ENCODE measurements around the gene OSTF1. TPM values are rescaled to one million over a fixed set of nuclear protein-coding genes. Genes with fewer than 3 reads are reported as not detected.

The OSTF1 gene
- total RNA-seq, 1 experiment from 2014 or later, result 17.8 TPM

GRCh38 chr9:75147638-75148037, 59.3 kb downstream of the OSTF1 start (continued):
- TF ChIP-seq, protein P1, sequence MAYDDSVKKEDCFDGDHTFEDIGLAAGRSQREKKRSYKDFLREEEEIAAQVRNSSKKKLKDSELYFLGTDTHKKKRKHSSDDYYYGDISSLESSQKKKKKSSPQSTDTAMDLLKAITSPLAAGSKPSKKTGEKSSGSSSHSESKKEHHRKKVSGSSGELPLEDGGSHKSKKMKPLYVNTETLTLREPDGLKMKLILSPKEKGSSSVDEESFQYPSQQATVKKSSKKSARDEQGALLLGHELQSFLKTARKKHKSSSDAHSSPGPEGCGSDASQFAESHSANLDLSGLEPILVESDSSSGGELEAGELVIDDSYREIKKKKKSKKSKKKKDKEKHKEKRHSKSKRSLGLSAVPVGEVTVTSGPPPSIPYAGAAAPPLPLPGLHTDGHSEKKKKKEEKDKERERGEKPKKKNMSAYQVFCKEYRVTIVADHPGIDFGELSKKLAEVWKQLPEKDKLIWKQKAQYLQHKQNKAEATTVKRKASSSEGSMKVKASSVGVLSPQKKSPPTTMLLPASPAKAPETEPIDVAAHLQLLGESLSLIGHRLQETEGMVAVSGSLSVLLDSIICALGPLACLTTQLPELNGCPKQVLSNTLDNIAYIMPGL (CRISPR knock-in tag; IDR thresholded peaks at IDR 0.05), result no peak

DNA sequence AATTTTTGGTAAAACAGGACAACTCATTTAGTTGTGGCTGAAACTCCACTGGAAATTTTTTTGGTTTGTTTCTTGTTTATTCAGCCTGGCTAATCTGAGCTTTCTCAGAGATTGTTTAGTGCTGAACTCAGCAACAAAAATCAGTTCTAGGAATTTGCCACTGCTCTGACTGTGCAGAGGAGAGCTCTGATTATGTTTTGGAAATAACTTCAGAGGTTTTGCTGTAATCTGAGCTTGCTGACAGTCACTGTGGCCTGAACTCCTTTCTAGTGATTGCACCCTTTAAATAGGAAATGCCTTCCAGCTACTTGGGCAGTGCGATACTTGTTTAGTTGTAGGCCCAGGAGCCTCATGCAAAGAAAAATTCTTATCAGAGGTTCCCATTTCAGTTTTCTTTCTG, 60.2 kb downstream of the OSTF1 start:
- Mint-ChIP-seq H3K4me3 (no peak overlapping the region), H3K27ac (no peak overlapping the region), H3K4me1 (no peaks in the 10 kb centered on the region), H3K27me3 (ENCODE audit: low read depth) (no peaks in the 10 kb centered on the region), H3K36me3 (peaks cover 18% of the 10 kb centered on the region), H3K9me3 (peaks cover 18% of the 10 kb centered on the region)
- no peak for ATAC-seq
- CTCF ChIA-PET, result interaction anchor here (0.8 kb wide), 1 partner anchor 37 kb away, joined by 3 read pairs; no protein-coding TSS in a partner anchor
- TF ChIP-seq, protein P2, sequence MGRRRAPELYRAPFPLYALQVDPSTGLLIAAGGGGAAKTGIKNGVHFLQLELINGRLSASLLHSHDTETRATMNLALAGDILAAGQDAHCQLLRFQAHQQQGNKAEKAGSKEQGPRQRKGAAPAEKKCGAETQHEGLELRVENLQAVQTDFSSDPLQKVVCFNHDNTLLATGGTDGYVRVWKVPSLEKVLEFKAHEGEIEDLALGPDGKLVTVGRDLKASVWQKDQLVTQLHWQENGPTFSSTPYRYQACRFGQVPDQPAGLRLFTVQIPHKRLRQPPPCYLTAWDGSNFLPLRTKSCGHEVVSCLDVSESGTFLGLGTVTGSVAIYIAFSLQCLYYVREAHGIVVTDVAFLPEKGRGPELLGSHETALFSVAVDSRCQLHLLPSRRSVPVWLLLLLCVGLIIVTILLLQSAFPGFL (CRISPR knock-in tag; IDR thresholded peaks at IDR 0.05; ENCODE audit: borderline replicate concordance), result no peak
- TF ChIP-seq TCF7 (CRISPR knock-in tag; IDR thresholded peaks at IDR 0.05; ENCODE audit: low read depth) (no peak), TEAD1 (CRISPR knock-in tag; IDR thresholded peaks at IDR 0.05) (no peak), FOXP4 (CRISPR knock-in tag; IDR thresholded peaks at IDR 0.05) (no peak), FOXP1 (CRISPR knock-in tag; IDR thresholded peaks at IDR 0.05; ENCODE audit: borderline replicate concordance) (no peak), CREM (CRISPR knock-in tag; IDR thresholded peaks at IDR 0.05) (no peak), SMAD4 (CRISPR knock-in tag; IDR thresholded peaks at IDR 0.05) (no peak), ESRRA (CRISPR knock-in tag; IDR thresholded peaks at IDR 0.05; ENCODE audit: borderline replicate concordance) (no peak), ELF4 (CRISPR knock-in tag; IDR thresholded peaks at IDR 0.05; ENCODE audit: low read depth) (no peak), ZSCAN18 (CRISPR knock-in tag; IDR thresholded peaks at IDR 0.05) (no peak), MYBL2 (CRISPR knock-in tag; IDR thresholded peaks at IDR 0.05) (no peak), AFF4 (CRISPR knock-in tag; IDR thresholded peaks at IDR 0.05; ENCODE audit: borderline replicate concordance) (no peak), ATF1 (CRISPR knock-in tag; IDR thresholded peaks at IDR 0.05) (no peak), SP1 (CRISPR knock-in tag; conservative IDR thresholded peaks at IDR 0.05) (no peak), OVOL2 (CRISPR knock-in tag; IDR thresholded peaks at IDR 0.05; ENCODE audit: borderline replicate concordance) (no peak)
- TF ChIP-seq, protein P3, sequence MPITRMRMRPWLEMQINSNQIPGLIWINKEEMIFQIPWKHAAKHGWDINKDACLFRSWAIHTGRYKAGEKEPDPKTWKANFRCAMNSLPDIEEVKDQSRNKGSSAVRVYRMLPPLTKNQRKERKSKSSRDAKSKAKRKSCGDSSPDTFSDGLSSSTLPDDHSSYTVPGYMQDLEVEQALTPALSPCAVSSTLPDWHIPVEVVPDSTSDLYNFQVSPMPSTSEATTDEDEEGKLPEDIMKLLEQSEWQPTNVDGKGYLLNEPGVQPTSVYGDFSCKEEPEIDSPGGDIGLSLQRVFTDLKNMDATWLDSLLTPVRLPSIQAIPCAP (CRISPR knock-in tag; IDR thresholded peaks at IDR 0.05), result no peak
- TF ChIP-seq, protein P1 (CRISPR knock-in tag; IDR thresholded peaks at IDR 0.05), result no peak
- TF ChIP-seq, protein P4, sequence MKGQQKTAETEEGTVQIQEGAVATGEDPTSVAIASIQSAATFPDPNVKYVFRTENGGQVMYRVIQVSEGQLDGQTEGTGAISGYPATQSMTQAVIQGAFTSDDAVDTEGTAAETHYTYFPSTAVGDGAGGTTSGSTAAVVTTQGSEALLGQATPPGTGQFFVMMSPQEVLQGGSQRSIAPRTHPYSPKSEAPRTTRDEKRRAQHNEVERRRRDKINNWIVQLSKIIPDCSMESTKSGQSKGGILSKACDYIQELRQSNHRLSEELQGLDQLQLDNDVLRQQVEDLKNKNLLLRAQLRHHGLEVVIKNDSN (CRISPR knock-in tag; IDR thresholded peaks at IDR 0.05), result no peak
- TF ChIP-seq, protein P5, sequence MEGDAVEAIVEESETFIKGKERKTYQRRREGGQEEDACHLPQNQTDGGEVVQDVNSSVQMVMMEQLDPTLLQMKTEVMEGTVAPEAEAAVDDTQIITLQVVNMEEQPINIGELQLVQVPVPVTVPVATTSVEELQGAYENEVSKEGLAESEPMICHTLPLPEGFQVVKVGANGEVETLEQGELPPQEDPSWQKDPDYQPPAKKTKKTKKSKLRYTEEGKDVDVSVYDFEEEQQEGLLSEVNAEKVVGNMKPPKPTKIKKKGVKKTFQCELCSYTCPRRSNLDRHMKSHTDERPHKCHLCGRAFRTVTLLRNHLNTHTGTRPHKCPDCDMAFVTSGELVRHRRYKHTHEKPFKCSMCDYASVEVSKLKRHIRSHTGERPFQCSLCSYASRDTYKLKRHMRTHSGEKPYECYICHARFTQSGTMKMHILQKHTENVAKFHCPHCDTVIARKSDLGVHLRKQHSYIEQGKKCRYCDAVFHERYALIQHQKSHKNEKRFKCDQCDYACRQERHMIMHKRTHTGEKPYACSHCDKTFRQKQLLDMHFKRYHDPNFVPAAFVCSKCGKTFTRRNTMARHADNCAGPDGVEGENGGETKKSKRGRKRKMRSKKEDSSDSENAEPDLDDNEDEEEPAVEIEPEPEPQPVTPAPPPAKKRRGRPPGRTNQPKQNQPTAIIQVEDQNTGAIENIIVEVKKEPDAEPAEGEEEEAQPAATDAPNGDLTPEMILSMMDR (IDR thresholded peaks at IDR 0.05), result no peak
- POLR2A ChIA-PET, result no interaction called here
- DNase-seq (ENCODE audit: low spot score), result no peak

Data from WTC11 (cell line).